KG1 (cell line): Measurements from ENCODE around the gene ASTN2.

Source experiments
- DNase-seq: peaks from one replicate; lab custom pipeline; 2025; lab: John Stamatoyannopoulos, UW

The ASTN2 gene

DNA sequence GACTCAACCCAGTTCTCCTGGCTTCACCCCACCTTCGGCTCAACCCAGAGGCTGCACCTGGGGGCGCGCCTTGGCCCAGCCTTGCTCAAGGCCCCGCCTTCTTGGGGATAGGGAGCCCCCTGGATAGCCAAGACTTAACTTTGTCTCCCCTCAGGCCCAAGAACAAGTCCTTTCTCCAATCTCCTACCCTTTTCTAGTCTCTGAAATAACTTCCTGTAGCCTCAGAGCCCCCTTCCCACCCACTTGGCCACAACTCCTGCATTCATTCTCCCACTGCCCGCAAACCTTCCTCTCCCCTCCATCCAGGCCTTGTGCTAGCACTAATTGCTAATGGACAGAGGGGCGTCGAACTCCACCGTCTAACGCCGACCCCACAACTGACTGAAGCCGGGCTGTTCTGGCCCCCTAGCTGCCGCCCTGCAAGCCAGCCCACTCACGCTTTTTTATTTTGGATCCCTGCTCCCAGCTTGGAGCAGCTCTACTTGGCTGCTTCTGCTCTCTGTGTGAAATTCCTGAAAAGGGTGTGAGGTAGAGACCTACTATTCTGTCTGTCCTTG lies 579 bp upstream of the ASTN2 start:
- DNase-seq = no peak

DNA sequence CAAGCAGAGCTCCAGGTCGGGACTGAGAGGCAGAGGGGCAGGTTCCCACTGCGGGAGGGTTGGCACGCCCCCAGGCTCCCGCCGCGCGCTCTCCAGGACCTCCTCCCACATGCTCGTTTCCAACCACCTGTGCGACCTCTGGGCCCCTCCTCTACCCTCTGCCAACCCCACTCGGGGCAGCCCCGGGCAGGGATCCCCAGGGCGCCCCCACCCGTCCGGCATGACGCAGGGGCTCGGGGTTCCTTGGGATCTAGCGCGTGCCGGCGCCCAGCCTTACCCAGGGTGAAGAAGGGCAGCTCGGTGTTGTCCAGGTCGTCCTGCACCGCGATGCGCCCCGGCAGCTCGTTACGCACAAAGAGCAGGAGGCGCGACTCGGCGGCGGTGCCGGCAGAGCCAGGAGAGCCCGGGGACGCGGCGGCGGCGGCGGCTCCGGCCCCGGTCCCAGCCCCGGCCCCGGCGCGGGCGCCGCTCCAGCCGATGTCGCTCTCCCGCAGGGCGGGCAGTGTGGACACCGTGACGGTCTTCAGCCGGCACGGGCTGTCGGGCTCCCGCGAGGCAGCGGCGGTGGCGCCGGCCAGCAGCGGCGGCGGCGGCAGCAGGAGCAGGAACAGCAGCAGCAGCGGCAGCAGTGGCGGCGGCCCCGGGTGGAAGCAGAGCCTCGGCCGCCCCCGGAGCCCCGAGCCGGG lies 494 bp downstream of the ASTN2 start:
- no peak for DNase-seq

DNA sequence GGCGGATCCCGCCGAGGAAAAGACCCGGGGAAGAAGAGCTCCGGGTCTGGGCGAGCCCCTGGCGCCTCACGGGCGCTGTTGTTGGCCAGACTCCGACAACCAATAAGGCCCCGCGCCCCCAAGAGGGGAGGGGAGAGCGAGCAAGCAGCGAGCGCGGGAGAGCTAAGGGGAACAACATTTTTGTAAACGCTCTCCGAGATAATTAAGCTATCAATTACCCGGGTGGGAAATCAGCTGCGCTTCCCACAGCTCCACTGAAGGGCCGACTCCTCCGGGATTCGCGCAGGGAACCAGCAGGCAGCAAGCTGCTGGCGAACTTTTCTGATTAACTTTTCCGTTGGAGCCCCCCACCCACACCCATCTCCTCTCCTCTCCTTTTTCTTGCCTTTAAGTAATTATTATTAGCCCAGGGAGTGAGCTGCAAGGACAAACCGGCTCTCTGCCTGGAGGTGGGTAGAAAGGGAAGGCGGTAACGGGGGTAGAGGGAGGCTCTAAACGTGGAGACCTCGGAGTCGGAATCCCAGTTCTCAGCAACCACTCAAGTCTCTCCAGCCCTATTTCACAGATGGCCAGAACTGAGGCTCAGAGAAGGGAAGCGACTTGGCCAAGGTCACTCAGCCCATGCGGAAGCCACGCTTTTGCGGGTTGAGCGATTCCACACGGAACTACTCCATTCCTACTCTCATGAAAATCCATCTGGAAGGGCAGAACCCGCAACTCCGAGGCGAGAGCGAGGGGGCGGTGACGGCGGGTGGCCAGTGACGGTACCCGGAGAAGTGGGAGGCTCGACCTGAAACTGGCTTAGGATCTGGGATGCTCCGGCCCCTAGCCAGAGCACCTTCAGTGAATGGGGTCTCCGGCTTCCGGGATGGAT lies 1.3 kb downstream of the ASTN2 start:
- DNase-seq = no peak

DNA sequence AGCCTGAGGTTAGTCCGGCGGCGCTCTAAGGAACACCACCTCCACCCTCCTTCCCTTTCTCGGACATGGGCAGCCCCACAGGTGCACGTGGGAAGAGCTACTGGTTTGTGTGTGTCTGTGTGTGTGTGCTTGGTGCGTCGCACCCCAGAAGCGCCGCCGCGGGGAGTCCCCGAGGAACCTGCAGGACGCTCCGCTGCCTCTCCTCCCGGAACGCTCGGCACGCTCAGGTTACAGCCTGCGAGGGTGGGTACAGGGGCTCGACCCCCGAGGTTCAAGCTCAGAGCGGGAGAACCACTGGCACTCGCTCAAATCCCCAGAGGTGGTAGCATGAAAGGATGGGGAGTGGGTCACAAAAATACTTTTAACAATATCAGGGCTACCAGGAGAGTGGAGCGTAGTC lies 2.0 kb downstream of the ASTN2 start:
- DNase-seq = no peak

DNA sequence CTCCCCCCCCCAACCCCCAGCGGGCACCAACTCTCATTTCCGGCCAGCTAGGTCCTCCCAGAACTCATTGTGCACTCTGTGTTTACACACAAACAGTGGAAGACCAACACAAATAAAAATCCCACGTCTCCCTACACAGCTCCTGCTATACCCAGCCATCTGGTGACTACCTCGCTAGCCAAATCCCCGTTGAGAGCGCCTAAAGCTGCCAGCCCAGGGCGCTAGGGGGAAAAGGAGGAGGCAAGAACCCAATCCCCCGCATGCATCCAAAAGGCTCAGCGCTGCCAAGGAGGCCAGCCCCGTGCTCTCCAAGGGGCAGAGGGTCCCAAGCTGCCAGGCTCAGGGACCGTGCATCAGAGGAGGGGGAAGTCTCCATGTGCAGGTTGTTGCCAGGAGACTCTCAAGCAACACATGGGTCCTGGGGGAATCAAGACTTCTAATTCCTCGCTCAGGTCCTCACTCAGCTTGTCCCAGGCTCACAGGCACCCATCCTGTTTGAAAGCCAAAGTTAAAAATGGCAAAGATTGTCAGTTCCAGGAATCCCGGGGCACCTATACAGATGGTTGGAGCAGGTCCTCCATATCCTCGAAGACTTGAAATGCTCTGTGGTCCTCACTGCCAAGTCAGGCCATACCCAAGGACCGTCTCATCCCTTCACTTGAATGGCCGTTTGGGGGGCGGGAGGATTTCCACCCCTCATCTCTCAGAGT lies 2.7 kb downstream of the ASTN2 start:
- DNase-seq = no peak

DNA sequence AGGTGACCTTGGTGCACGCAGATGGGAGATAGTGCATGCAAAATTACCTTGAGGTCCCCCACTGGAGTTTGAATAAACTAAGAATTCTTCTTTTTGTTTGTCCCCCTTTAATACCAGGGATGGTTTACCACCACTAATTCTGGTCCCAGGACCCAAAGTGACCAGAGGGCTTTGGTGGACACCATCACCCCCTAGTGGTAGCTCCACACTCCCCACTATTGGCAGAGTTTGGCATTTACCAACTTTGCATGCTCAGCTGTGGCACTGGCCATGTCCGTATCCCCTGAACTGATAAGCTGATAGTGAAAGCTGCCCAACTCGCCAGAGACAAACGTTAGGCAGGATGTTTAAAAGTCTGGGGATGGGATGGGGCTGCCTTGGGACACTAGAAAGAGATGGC lies 3.3 kb downstream of the ASTN2 start:
- DNase-seq = no peak

DNA sequence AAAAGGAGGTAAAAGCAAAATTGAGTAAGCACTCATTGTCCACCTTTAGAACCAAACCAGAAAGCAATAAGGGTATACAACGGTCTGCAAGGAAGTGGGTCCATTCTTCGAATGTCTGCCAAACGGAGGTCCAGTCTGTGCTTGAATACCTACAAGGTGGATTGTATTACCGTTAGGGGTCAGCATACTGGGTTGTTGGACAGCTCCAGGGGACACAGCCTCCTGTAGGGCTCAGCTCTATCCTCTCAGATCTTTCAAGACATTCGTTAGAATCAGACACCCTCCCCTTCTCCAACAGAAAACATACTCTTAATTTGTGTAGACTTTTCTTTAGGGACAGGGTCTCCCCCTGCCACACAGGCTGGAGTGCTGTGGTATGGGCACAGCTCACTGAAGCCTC lies 5.5 kb downstream of the ASTN2 start:
- no peak for DNase-seq

DNA sequence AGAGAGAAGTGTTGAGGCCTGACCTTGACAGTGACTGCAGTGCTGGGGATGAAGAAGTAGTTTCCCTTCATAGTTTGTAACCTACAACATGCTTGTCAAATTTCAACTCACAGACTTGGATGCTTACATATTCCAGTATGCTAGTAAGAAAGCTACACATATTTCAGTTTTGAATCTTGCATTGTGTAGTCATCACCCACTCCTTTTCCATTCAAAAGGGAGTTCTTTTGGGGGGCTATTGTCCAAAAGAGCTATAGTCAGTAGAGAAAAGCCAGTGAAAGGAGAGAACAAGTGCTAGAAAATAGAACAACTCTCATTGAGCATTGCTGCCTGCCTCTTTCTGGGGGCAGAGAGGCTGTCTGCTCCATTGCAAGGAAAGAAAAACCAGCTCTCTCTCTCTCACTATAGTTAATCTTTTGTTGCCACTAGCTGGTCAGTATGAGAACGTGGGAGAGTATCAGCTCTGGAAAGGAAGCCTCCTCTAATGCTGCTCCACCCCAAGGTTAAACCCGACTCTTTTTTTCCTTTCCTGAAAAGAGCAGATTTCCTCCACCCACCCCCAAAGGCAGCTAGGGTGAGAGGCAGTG lies 7.3 kb downstream of the ASTN2 start:
- no peak for DNase-seq

DNA sequence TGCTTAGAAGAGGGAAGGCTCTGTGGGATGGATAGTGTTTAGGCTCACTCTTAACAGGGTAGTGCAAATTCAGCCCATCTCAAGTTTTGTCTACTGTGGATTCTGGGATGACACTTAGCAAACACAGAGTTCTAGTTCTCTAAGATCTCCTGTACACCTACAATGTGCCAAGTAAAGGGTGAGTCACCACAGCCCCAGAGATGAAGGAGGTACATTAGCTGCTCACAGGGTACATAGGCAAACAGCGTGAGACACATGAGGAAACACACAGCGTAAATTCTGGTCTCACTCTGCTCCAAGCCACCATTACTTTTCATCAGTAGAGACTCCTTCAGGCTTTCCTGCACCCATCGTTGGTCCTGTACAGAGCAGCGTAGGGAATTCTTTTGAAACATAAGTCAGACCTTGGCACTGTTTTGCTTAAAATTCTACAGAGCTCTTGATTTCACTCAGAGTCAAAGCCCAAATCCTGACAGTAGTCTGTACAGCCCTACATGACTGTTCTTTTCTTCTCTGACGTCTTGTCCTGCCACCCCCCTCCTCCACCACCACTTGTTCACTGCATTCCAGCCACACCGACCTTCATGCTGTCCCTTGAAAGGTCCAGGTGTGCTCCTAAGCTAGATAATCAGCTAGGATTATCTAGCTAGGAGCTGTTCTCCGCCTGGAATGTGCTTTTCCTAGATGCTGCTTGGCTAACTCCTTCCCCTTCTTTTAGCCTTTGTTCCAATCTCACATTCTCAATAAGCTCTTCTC lies 8.7 kb downstream of the ASTN2 start:
- DNase-seq = no peak

DNA sequence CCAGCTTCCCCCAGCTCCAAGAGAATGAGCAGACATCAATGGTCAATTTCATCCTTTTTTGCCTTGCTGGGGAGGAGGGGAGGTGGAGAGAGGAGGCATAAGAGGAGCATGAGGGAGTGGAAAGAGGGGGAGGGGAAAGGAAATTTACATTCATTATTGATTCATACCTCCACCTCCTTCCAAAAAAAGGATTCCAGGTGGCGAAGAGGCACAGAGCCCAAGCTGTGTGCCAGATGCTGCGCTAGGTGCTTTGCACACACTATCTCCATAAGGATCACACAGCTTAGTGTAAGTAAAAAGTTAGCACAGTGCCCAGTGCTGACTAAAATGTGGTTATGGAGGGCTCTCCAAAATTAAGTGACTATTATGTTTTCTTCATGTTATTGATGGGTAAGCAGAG lies 11.0 kb downstream of the ASTN2 start:
- no peak for DNase-seq

DNA sequence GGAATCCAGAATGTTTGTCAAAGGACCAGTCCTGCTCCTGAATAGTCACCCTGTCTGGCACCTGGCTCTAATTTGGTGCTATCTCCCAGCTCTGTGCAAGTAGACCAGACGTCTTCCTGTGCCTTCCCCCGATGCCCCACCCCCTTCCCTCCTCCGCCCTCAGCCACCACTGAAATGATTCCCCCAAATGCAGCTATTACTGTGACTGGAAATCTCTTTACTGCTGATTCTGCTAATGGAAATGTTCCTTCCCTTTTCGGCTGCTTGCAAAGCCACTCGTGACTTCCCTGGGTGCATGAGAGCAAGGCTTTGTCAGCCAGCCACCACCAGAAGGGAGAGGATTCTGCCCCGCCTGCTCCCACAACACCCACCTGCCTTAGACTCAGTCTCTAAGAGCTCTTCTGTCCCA lies 11.4 kb downstream of the ASTN2 start:
- DNase-seq = no peak

DNA sequence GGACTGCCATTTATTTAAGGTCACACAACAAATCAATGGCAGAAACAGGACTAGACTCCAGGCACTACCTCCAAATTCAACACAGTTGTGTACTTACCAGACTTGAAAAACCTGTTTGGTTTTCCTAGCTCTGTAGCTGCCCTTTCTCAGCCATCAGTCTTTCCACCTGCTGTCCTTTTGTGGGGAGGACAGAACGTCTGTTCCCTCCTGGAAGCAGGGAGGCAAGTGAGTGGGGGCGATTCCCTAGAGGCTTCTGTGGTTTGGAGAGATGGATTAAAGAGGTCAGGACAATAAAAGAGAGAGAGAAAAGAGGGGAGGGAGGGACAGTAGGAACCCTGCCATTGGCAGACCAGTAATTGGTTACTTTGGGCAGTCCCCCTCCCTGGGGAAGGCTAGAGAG lies 14.7 kb downstream of the ASTN2 start:
- DNase-seq = no peak

DNA sequence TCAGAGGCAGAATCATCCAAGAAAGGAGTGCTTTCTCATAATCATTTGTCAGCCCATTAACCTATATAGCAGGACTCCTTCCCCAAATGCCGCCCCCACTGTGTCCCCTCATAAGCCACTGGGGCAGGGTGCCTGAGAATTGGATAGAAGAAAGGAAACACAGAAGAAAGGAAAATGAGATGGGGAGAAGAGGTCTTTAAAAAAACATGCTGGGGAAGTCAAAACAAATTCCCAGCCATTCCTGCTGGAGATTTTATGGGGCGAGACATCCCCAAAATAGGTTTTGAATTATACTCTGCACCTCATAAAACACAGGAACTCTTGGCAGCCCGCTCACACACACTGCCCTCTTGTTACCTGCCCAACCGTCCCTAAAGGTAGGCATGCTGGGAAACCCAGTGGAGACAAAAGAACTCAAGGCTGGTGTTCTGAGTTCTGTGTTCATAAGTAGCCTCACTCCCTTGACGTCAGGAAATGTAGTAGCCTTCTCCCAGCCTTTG lies 19.7 kb downstream of the ASTN2 start:
- DNase-seq = no peak

DNA sequence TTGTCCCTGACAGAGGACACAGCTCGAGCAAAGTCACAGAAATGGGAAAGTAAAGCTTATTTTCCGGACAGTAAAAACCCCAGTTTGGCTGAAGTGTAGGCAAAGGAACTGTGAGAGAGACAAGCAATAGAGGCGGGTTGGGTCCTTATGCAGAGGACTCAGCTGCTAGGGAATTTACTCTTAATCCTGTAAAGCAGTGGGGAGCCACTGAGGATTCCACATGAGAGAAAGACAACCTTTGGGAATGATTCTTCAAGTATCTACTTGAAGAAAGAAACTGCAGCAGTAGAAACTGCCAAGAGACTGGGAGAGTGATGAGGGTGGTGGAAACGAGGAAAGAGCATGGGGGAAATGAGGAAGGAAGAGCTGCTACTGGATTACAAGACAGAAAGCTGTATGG lies 20.2 kb downstream of the ASTN2 start:
- no peak for DNase-seq

DNA sequence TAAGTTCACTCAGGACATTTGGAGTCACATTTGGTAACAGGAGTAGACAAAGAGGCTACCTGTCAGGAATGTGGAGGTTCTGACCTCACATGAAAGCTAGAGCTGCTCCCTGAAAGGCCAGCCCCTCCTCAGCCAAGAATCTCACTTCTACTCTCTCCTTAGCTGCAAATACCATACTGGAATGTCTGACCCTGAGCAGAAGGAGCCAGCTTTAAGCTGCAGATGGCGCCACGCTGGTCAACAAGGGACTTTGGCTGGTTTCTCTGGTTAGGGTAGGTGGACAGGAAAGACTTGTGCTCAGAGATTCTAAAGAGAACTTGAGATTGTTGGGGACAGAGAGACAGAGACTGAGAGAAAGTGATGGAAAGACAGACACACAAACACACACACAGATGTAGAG lies 21.9 kb downstream of the ASTN2 start:
- DNase-seq = no peak

DNA sequence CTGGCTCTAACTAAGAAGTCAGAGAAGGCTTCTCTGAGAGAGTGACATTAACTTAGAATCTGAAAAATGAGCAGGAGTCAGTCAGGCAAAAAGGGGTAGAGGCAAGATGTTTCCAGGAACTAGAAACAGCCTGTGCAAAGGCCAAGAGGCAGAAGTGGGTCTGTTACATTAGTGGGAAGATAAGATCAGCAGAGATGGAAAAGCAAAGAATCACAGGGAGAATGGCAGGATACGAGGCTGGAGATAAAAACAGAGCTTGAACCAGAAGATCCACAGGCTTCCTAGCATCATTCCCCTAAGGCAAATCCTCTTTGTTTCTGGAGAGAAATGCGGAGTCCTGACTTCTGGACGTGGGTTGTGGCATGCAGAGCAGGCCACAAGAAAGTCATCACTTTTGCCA lies 27.4 kb downstream of the ASTN2 start:
- DNase-seq = no peak

DNA sequence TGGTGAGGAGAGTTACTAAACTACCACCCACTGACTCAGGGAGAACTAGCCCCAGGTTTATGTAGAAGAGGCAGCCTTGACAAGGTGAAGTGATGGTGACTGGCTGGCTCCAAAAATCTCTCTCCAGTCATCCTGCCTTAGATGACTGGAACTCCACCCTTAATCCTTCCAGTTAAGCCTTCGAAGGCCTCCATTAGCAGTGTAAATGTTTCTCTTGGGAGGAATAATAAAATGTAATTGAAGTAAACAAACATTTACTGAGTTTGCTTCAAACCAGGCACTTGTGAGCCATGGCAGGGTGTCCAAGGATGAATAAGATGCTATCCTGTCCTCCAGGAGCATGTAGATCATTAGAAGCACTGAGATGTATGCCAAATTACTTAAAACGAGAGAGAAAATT lies 35.5 kb downstream of the ASTN2 start:
- no peak for DNase-seq

DNA sequence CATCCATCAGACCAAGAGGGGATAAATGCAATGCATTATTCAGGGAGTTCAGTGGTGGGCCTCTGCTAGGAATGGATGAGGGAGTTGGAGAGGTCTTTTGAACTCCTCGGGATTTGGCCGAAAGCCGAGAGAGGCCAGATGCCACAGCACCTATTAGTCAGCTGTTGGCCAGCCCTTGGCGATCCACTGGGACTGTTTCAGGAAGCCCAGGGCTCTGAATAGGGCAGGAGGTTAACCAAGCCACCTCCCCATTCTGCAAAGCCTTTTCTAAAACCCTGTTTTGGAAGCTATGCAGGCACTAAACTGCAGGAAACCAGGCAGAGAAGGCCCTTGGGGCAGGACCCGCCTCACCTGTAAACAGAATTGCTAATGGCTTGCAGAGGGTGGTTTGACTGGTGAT lies 37.8 kb downstream of the ASTN2 start:
- no peak for DNase-seq

DNA sequence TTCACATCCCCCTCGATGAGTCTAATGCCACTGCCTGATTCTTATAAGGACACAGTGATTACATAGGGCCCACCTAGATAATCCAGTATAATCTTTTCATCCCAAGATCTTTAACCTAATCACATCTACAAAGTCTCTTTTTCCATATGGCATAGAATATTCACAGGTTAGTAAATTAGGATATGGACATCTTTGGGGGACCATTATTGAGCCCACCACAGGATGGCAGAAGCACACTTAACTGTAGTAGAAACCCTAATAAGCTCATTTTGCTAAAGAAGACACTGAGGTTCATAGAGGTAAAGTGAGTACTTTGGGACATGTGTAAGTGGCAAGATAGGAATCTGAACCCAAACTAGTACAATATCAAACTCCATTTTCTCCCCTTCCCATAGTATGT lies 38.9 kb downstream of the ASTN2 start:
- DNase-seq = no peak

DNA sequence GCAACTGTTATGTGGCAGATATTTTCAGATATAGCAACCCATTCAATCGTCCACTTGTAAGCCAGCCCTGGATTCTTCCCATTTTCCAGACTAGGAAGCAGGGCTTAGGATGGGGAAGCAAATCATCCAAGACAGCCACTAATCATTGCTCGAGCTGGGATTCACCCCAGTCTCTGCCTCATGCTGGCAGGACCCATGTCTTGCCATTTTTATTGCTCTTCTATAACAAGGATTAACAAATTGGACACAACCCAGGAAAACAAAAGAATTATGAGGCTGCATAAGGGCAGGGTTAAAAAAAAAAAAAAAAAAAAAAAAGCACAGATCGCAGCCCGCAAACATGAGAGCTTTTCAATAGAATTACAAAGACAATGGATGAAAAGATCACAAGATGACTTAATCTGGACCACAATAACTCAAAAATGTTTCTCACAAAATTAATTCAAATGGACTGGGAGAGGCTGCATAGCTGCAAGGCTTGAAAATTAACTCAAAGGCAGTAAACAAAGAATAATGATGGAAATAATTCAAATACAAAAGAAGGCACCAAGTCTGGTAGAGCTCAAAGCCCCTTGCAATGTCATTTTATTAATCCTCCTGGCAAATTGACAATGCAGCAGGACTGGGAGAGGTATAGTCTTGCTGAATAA lies 40.7 kb downstream of the ASTN2 start:
- no peak for DNase-seq

DNA sequence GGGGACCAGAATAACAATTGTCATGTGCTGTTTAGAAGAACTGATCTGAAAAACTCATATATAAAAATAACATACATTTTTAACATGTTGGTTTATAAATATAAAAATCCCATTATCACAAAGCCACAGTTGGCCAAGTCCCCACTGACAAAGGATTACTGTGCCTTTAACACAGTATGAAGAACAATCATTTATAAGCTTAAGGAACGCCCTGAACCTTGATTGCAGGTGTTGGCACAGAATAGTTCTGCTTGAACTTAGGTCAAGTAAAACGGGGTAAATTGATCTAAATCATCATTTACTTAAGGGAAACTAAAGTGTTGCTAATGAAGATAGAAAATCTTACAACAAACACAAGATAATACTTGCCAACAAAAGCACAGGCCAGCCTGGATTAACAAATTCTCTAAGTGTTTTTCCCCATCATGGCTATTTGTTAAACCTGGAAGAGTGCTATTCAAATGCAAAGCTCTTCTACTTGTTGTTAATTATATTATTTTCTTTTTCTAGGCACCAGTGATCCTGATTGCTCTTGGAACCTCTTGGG lies 46.1 kb downstream of the ASTN2 start:
- DNase-seq = no peak
